Transverse colon (tissue), 3 donors: Measurements from ENCODE around the gene GAGE12F.
"Not testable (repeated sequence)": the region's sequence is repeated elsewhere in the genome, so short reads cannot be mapped to it uniquely, and the experiment has no call there.

ENCODE experiments used
- POLR2A ChIP-seq: fragments of 450-650 bp; IDR thresholded peaks from one replicate; pipeline ENCODE4 v1.6.1; 2016; ENCODE audit warnings: antibody characterized with exemption, mild to moderate bottlenecking, moderate library complexity
- TF ChIP-seq, protein P1 (sequence below), 5 experiments: fragments of 200-600 bp in 3 of 5; fragments of 450-650 bp in 2 of 5; sonication (generic) in 3 of 5; IDR thresholded peaks; 1 replicate in 2 of 5; 2 replicates in 3 of 5; pipeline ENCODE4 v1.5.1; 2016 to 2017; ENCODE audit warnings: antibody characterized with exemption in 5 of 5, inconsistent platforms in 3 of 5, mild to moderate bottlenecking in 2 of 5, moderate library complexity in 1 of 5

DNA sequence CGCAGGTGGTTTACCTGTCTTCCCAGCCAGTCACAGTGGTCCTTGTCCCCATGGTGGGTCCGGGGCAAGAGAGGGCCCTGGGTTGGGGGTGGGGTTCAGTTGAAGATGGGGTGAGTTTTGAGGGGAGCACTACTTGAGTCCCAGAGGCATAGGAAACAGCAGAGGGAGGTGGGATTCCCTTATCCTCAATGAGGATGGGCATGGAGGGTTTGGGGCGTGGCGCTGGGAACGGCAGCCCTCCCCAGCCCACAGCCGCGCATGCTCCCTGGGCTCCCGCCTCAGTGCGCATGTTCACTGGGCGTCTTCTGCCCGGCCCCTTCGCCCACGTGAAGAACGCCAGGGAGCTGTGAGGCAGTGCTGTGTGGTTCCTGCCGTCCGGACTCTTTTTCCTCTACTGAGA lies 19.0 kb downstream of the GAGE12F start, which contains the start of gene GAGE12H:
- TF ChIP-seq, protein P1, sequence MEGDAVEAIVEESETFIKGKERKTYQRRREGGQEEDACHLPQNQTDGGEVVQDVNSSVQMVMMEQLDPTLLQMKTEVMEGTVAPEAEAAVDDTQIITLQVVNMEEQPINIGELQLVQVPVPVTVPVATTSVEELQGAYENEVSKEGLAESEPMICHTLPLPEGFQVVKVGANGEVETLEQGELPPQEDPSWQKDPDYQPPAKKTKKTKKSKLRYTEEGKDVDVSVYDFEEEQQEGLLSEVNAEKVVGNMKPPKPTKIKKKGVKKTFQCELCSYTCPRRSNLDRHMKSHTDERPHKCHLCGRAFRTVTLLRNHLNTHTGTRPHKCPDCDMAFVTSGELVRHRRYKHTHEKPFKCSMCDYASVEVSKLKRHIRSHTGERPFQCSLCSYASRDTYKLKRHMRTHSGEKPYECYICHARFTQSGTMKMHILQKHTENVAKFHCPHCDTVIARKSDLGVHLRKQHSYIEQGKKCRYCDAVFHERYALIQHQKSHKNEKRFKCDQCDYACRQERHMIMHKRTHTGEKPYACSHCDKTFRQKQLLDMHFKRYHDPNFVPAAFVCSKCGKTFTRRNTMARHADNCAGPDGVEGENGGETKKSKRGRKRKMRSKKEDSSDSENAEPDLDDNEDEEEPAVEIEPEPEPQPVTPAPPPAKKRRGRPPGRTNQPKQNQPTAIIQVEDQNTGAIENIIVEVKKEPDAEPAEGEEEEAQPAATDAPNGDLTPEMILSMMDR (IDR thresholded peaks at IDR 0.05): not testable (repeated sequence)
- not testable (repeated sequence) for TF ChIP-seq POLR2A
